ENCODE data around the gene SLCO4A1.

Gene SLCO4A1

DNA sequence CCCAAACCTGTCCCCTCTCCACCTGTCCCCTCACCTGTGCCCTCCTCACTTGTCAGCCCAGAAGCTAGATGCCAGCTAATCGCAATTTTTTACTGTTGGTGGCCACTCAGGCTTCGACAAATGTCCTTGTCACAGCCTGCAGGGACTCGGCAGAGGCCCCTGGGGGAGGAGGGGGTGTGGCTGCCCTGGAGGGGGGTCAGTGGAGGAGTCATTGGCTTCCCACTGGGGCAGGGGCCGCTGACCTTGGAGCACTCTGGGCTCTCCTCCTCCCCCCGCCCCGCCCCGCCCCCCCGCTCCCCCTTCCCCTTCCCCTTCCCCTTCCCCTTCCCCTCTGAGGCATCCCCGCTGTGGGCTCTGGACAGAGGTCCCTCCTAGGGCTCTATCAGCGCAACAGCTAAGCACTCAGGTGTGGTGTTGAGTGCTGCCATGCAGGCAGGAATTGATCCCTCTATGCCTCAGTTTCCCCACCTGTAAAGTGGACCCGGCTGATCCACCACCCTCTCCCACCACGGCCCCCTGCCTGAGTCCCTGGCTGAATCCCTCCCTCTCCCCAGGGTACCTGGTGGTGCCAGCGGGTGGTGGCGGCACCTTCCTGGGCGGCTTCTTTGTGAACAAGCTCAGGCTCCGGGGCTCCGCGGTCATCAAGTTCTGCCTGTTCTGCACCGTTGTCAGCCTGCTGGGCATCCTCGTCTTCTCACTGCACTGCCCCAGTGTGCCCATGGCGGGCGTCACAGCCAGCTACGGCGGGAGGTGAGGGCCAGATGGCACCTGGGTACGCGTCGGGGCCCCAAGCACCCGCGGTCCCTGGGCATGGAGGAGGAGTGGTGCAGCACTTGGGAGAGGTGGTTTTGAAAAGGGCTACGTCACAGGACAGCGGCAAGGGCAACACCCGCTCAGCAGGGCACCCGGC, 23.8 kb downstream of the SLCO4A1 start:
- TF ChIP-seq SIN3A (IDR thresholded peaks at IDR 0.05; ENCODE audit: borderline replicate concordance, insufficient read depth, low read length) = no peak
- no peak for TF ChIP-seq POLR2AphosphoS5 (IDR thresholded peaks at IDR 0.05; ENCODE audit: low read depth, low read length)
- no peak for TF ChIP-seq TAF1 (IDR thresholded peaks at IDR 0.05; ENCODE audit: borderline replicate concordance, insufficient read depth, low read length)

DNA sequence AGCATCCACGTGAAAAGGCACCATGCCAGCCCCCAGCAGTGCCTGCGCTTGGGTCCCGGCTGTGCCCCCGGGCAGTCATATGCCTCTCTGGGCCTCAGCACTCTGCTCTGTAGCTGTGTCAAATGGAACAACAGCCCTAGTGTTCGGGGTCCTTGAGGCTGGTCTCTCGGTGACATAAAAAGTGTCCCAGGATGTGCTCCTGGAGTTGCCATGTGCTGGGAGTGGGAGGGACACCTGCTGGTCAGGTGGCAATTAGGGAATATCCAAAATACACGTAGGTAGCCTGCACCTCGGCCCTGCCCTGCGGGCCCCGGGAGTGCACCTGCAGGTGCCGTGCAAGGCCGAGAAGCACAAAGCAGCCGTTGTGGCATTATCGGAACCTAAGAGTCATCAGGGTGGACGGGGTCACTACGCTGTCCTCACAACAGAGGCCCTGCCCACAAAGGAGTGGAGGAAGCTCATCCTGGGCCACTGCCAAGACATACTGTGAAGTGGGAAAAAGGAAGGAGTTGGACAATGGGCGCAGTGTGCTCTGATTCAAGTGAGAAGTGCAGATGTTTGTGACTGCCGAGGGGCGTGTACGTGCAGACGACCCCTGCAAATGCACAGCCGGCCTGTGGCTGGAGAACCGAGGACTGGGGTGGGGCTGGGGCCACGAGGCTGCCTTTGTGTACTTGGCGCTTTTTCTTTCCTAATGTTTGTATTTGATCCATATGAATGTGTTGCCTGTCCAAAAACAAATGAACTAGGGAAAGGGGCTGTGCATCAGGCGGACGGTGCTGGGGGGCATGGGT, 24.6 kb downstream of the SLCO4A1 start:
- TF ChIP-seq TAF1 (IDR thresholded peaks at IDR 0.05; ENCODE audit: borderline replicate concordance, insufficient read depth, low read length) = no peak
- TF ChIP-seq FOXP2 (optimal IDR thresholded peaks at IDR 0.05; ENCODE audit: borderline replicate concordance, extremely low read depth, extremely low read length, insufficient read depth) = peak; percentile 16
- peak; percentile 57; the same call in 1 of the 2 replicates for TF ChIP-seq SIN3A (IDR thresholded peaks at IDR 0.05; ENCODE audit: borderline replicate concordance, insufficient read depth, low read length)
- peak; percentile 42; the same call in 1 of the 2 replicates for TF ChIP-seq POLR2AphosphoS5 (IDR thresholded peaks at IDR 0.05; ENCODE audit: low read depth, low read length)

DNA sequence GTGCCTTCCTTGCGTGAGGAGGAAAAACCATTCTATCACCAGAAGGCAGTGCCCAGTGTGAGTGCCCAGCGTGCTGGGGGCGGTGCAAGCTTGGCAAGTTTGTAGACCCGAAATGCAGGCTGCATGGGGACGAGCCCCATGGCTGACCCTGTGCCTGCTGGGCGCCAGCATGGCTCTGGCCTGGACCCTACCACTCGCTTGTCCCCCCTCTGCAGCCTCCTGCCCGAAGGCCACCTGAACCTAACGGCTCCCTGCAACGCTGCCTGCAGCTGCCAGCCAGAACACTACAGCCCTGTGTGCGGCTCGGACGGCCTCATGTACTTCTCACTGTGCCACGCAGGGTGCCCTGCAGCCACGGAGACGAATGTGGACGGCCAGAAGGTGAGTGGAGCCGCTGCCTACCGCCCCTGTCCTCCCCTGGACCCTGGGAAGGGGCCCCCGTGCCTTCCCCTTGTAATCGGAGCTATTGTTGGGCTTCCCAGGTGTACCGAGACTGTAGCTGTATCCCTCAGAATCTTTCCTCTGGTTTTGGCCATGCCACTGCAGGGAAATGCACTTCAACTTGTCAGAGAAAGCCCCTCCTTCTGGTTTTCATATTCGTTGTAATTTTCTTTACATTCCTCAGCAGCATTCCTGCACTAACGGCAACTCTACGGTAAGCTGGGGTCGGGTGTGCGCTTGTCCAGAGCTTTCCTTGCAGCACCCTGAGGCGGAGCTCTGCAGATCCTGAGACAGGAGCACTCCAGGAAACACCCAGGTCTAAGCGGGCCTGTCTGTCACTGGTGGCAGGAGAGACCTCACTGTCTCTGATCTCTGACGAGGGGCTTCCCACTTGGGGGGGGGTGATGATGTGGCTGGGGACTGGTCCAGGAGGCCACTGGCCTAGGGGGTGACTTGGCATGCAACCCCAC, 25.5 kb downstream of the SLCO4A1 start:
- TF ChIP-seq SIN3A (IDR thresholded peaks at IDR 0.05; ENCODE audit: borderline replicate concordance, insufficient read depth, low read length) (no peak), FOXP2 (optimal IDR thresholded peaks at IDR 0.05; ENCODE audit: borderline replicate concordance, extremely low read depth, extremely low read length, insufficient read depth) (no peak), POLR2AphosphoS5 (IDR thresholded peaks at IDR 0.05; ENCODE audit: low read depth, low read length) (no peak), TAF1 (IDR thresholded peaks at IDR 0.05; ENCODE audit: borderline replicate concordance, insufficient read depth, low read length) (no peak)
- TF ChIP-seq, protein P1, sequence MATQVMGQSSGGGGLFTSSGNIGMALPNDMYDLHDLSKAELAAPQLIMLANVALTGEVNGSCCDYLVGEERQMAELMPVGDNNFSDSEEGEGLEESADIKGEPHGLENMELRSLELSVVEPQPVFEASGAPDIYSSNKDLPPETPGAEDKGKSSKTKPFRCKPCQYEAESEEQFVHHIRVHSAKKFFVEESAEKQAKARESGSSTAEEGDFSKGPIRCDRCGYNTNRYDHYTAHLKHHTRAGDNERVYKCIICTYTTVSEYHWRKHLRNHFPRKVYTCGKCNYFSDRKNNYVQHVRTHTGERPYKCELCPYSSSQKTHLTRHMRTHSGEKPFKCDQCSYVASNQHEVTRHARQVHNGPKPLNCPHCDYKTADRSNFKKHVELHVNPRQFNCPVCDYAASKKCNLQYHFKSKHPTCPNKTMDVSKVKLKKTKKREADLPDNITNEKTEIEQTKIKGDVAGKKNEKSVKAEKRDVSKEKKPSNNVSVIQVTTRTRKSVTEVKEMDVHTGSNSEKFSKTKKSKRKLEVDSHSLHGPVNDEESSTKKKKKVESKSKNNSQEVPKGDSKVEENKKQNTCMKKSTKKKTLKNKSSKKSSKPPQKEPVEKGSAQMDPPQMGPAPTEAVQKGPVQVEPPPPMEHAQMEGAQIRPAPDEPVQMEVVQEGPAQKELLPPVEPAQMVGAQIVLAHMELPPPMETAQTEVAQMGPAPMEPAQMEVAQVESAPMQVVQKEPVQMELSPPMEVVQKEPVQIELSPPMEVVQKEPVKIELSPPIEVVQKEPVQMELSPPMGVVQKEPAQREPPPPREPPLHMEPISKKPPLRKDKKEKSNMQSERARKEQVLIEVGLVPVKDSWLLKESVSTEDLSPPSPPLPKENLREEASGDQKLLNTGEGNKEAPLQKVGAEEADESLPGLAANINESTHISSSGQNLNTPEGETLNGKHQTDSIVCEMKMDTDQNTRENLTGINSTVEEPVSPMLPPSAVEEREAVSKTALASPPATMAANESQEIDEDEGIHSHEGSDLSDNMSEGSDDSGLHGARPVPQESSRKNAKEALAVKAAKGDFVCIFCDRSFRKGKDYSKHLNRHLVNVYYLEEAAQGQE (IDR thresholded peaks at IDR 0.05; ENCODE audit: insufficient read depth in 1 of 2, low read depth in 2 of 2, low read length in 2 of 2) = no peak

GRCh38 chr20:62668441-62669027, 26.2 kb downstream of the SLCO4A1 start:
- TF ChIP-seq FOXP2 (optimal IDR thresholded peaks at IDR 0.05; ENCODE audit: borderline replicate concordance, extremely low read depth, extremely low read length, insufficient read depth) = peak; percentile 34
- TF ChIP-seq POLR2AphosphoS5 (IDR thresholded peaks at IDR 0.05; ENCODE audit: low read depth, low read length) = no peak

DNA sequence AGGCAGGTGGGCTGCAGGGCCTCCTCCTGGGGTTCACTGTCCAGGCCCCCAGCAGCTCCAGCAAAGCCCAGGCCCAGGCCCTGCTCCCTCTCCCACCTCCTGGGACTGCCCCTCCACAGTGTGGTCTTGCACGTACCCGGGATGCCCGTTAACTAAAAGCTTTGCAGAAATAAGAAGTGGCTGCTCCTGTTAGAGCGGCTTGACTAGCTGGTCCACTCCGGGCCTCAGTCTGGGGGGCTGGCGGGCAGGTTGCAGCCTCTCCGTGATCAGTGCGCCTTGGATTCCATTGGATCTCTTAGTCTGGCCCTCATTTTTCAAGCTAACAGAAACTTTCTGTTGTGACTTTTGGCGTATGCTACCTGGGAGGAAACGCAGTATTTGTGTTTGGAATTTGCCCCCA, 26.9 kb downstream of the SLCO4A1 start:
- TF ChIP-seq FOXP2 (optimal IDR thresholded peaks at IDR 0.05; ENCODE audit: borderline replicate concordance, extremely low read depth, extremely low read length, insufficient read depth) = no peak
- no peak for TF ChIP-seq TAF1 (IDR thresholded peaks at IDR 0.05; ENCODE audit: borderline replicate concordance, insufficient read depth, low read length)
- TF ChIP-seq, protein P1 (IDR thresholded peaks at IDR 0.05; ENCODE audit: insufficient read depth in 1 of 2, low read depth in 2 of 2, low read length in 2 of 2) = no peak
- no peak for TF ChIP-seq SIN3A (IDR thresholded peaks at IDR 0.05; ENCODE audit: borderline replicate concordance, insufficient read depth, low read length)
- no peak for TF ChIP-seq POLR2AphosphoS5 (IDR thresholded peaks at IDR 0.05; ENCODE audit: low read depth, low read length)

DNA sequence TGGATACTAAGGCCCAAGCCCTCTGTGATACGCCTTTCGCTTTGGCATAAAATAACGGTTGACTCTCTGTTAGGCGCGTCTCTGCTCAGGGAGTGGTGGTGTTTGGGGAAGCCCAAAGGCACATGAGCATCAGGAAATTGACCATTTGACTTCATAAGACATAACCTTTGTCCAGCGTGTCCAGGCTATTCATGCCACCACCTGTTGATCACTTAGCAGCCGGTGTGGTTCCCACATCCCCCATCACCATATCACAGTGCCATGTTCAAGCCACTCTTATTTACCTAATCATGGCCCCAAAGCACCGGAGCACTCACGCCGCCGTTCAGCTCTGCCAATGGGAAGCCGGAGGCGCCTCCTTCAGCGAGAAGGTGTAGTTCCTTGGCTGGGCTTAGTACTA, 27.9 kb downstream of the SLCO4A1 start:
- TF ChIP-seq TAF1 (IDR thresholded peaks at IDR 0.05; ENCODE audit: borderline replicate concordance, insufficient read depth, low read length) = no peak
- TF ChIP-seq FOXP2 (optimal IDR thresholded peaks at IDR 0.05; ENCODE audit: borderline replicate concordance, extremely low read depth, extremely low read length, insufficient read depth) = no peak
- no peak for TF ChIP-seq POLR2AphosphoS5 (IDR thresholded peaks at IDR 0.05; ENCODE audit: low read depth, low read length)
- no peak for TF ChIP-seq SIN3A (IDR thresholded peaks at IDR 0.05; ENCODE audit: borderline replicate concordance, insufficient read depth, low read length)
- TF ChIP-seq, protein P1 (IDR thresholded peaks at IDR 0.05; ENCODE audit: insufficient read depth in 1 of 2, low read depth in 2 of 2, low read length in 2 of 2) = no peak
